ENCODE measurements around the gene UQCR10. TPM values are rescaled to one million over a fixed set of nuclear protein-coding genes. Genes with fewer than 3 reads are reported as not detected.

Gene UQCR10
- total RNA-seq, 1 donor from 2014 or later: 80.3 TPM

- no peak overlapping the region for H3K27ac ChIP-seq
- TF ChIP-seq CTCF (IDR thresholded peaks at IDR 0.05): no peak
- ATAC-seq (no peak), DNase-seq (no peak)
- H3K4me3 ChIP-seq: no peak overlapping the region
- H3K9me3 ChIP-seq: no peaks in the 10 kb centered on the region
- H3K27me3 ChIP-seq (ENCODE audit: low read depth): no peaks in the 10 kb centered on the region
- H3K36me3 ChIP-seq: no peaks in the 10 kb centered on the region
- intact Hi-C loops (cut with DNase I): no loop called here
- peaks cover 15% of the 10 kb centered on the region for H3K4me1 ChIP-seq
Observed at GRCh38 chr22:29780748-29781676, 13.8 kb downstream of the UQCR10 start.

- H3K4me1 ChIP-seq: peaks cover 15% of the 10 kb centered on the region
- H3K27me3 ChIP-seq (ENCODE audit: low read depth): no peaks in the 10 kb centered on the region
- DNase-seq (peak; percentile 54), ATAC-seq (peak; percentile 82 to 84)
- intact Hi-C loops (cut with DNase I): no loop called here
- peak overlapping the region; percentile 6 for H3K27ac ChIP-seq
- H3K9me3 ChIP-seq: no peaks in the 10 kb centered on the region
- no peak for TF ChIP-seq CTCF (IDR thresholded peaks at IDR 0.05)
- H3K4me3 ChIP-seq: no peak overlapping the region
- peaks cover under 1% of the 10 kb centered on the region for H3K36me3 ChIP-seq
Observed at GRCh38 chr22:29782061-29782845, 15.1 kb downstream of the UQCR10 start.

- no peak overlapping the region for H3K4me3 ChIP-seq
- peaks cover 15% of the 10 kb centered on the region for H3K4me1 ChIP-seq
- peaks cover 25% of the 10 kb centered on the region for H3K36me3 ChIP-seq
- DNase-seq (no peak), ATAC-seq (peak in 1 of 2 donors; percentile 33)
- peak overlapping the region; percentile 49 for H3K27ac ChIP-seq
- H3K9me3 ChIP-seq: no peaks in the 10 kb centered on the region
- no peaks in the 10 kb centered on the region for H3K27me3 ChIP-seq (ENCODE audit: low read depth)
- intact Hi-C loops (cut with DNase I): no loop called here
- no peak for TF ChIP-seq CTCF (IDR thresholded peaks at IDR 0.05)
Observed at GRCh38 chr22:29784451-29785361, 17.5 kb downstream of the UQCR10 start.

- H3K4me3 ChIP-seq: no peak overlapping the region
- peaks cover 39% of the 10 kb centered on the region for H3K36me3 ChIP-seq
- DNase-seq (no peak), ATAC-seq (no peak)
- no peaks in the 10 kb centered on the region for H3K27me3 ChIP-seq (ENCODE audit: low read depth)
- H3K4me1 ChIP-seq: peaks cover 15% of the 10 kb centered on the region
- intact Hi-C loops (cut with DNase I): no loop called here
- H3K27ac ChIP-seq: no peak overlapping the region
- H3K9me3 ChIP-seq: no peaks in the 10 kb centered on the region
- TF ChIP-seq CTCF (IDR thresholded peaks at IDR 0.05): no peak
Observed at GRCh38 chr22:29786031-29786430, 18.9 kb downstream of the UQCR10 start.

Data from lower lobe of right lung (tissue), 2 donors.